Neural progenitor cell (in vitro differentiated cells): ENCODE results near the gene BICDL2. TPM values are rescaled to one million over a fixed set of nuclear protein-coding genes. Genes with fewer than 3 reads are reported as not detected.

Experiments used
- DNase-seq: peaks from one replicate; pipeline ENCODE4 v3.0.0-alpha.2; 2016; ENCODE audit warnings: low spot score
- H2AFZ ChIP-seq: fragments of 200-600 bp; sonication (generic); replicated peaks from 2 replicates; pipeline ENCODE4 v1.6.1; 2016; ENCODE audit warnings: antibody characterized with exemption
- H3F3A ChIP-seq: fragments of 200-600 bp; sonication (generic); 2 replicates; pipeline ENCODE4 v1.6.1; 2016; ENCODE audit warnings: antibody characterized with exemption, low read depth
- H3K27ac ChIP-seq: fragments of 200-600 bp; sonication (generic); 2 replicates; pipeline ENCODE4 v1.5.1; 2016; ENCODE audit warnings: mild to moderate bottlenecking
- H3K27me3 ChIP-seq: fragments of 200-600 bp; sonication (generic); 2 replicates; pipeline ENCODE4 v1.6.1; 2016; ENCODE audit warnings: mild to moderate bottlenecking, moderate library complexity
- H3K36me3 ChIP-seq: fragments of 200-600 bp; sonication (generic); 2 replicates; pipeline ENCODE4 v1.5.1; 2016
- H3K4me1 ChIP-seq: fragments of 200-600 bp; sonication (generic); 2 replicates; pipeline ENCODE4 v1.6.1; 2016; ENCODE audit warnings: mixed run types
- H3K4me2 ChIP-seq: fragments of 200-600 bp; sonication (generic); 2 replicates; pipeline ENCODE4 v1.6.1; 2016
- H3K4me3 ChIP-seq: fragments of 200-600 bp; sonication (generic); 2 replicates; pipeline ENCODE4 v1.5.1; 2016
- H3K79me2 ChIP-seq: fragments of 200-600 bp; sonication (generic); 2 replicates; pipeline ENCODE4 v1.6.1; 2016; ENCODE audit warnings: low read depth
- H3K9ac ChIP-seq: fragments of 200-600 bp; sonication (generic); 2 replicates; pipeline ENCODE4 v1.6.1; 2016
- H3K9me3 ChIP-seq: fragments of 200-600 bp; sonication (generic); 2 replicates; pipeline ENCODE4 v1.5.1; 2016; ENCODE audit warnings: low read depth
- H4K20me1 ChIP-seq: fragments of 200-600 bp; sonication (generic); 2 replicates; pipeline ENCODE4 v1.6.1; 2016; ENCODE audit warnings: low read depth
- H3K27ac Mint-ChIP-seq: 3 replicates; pipeline ENCODE4 v1.8.0; 2021; ENCODE audit warnings: mixed read lengths
- H3K27me3 Mint-ChIP-seq: 2 replicates; pipeline ENCODE4 v1.8.0; 2022; ENCODE audit warnings: low read depth, mild to moderate bottlenecking, inconsistent platforms, moderate library complexity, mixed read lengths; ENCODE audit not compliant: insufficient read depth
- H3K36me3 Mint-ChIP-seq: 3 replicates; pipeline ENCODE4 v1.8.0; 2021; ENCODE audit warnings: mixed read lengths
- H3K4me1 Mint-ChIP-seq: 3 replicates; pipeline ENCODE4 v1.8.0; 2021; ENCODE audit warnings: mixed read lengths
- H3K4me3 Mint-ChIP-seq: 3 replicates; pipeline ENCODE4 v1.8.0; 2021; ENCODE audit warnings: mild to moderate bottlenecking, moderate library complexity, mixed read lengths
- H3K9me3 Mint-ChIP-seq: 3 replicates; pipeline ENCODE4 v1.8.0; 2020; ENCODE audit warnings: mixed read lengths
- EZH2 ChIP-seq: fragments of 200-600 bp; sonication (generic); IDR thresholded peaks from 2 replicates; pipeline ENCODE4 v1.6.1; 2017; ENCODE audit warnings: antibody characterized with exemption, mild to moderate bottlenecking, moderate library complexity
- EZH2phosphoT487 ChIP-seq: fragments of 200-600 bp; sonication (generic); IDR thresholded peaks from 2 replicates; pipeline ENCODE4 v1.6.1; 2017; ENCODE audit warnings: antibody characterized with exemption
- total RNA-seq: library from RNA; depleted of rRNA; stranded (reverse); fragments of >200 nt; gene quantifications from 2 replicates; pipeline ENCODE4 v1.2.3, GENCODE V29; 2015; ENCODE audit warnings: low replicate concordance
- TF ChIP-seq, protein P1 (sequence below): fragments of 200-600 bp; sonication (generic); IDR thresholded peaks from 2 replicates; pipeline ENCODE4 v1.5.1; 2017; ENCODE audit warnings: antibody characterized with exemption, mild to moderate bottlenecking

Gene BICDL2
- total RNA-seq, 1 donor from 2014 or later = not detected

DNA sequence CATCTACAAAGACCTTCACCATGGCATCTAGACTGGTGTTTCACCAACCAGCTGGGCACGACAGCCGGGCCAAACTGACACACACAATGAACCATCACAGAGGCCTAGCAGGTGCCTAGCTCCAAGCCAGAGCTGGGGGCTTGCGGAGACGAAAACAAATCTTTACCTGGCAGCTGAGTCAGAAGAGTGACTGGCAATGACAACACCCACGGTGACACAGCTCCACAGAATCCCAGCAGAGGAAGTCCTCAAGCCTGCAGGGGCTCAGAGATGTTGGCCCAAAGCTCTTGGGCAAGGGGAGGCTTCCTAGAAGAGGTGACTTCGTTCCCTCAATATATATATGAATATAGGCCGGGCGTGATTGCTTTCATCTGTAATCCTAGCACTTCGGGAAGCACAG is 14.8 kb upstream of the BICDL2 start:
- Mint-ChIP-seq H3K4me1 (peaks cover 5% of the 10 kb centered on the region), H3K36me3 (peaks cover 5% of the 10 kb centered on the region), H3K9me3 (no peaks in the 10 kb centered on the region), H3K4me3 (no peak overlapping the region), H3K27ac (no peak overlapping the region), H3K27me3 (peaks cover 29% of the 10 kb centered on the region)
- Histone ChIP-seq H3K36me3 (no peaks in the 10 kb centered on the region), H3K27me3 (peaks cover 49% of the 10 kb centered on the region), H3K4me1 (no peaks in the 10 kb centered on the region), H3K4me2 (no peak overlapping the region), H2AFZ (no peak overlapping the region), H3K79me2 (no peaks in the 10 kb centered on the region), H3K27ac (no peak overlapping the region), H4K20me1 (peaks cover 14% of the 10 kb centered on the region), H3K9me3 (no peaks in the 10 kb centered on the region), H3K4me3 (no peak overlapping the region), H3K9ac (no peak overlapping the region), H3F3A (peaks cover 12% of the 10 kb centered on the region)
- TF ChIP-seq EZH2 (no peak), EZH2phosphoT487 (no peak)
- TF ChIP-seq, protein P1, sequence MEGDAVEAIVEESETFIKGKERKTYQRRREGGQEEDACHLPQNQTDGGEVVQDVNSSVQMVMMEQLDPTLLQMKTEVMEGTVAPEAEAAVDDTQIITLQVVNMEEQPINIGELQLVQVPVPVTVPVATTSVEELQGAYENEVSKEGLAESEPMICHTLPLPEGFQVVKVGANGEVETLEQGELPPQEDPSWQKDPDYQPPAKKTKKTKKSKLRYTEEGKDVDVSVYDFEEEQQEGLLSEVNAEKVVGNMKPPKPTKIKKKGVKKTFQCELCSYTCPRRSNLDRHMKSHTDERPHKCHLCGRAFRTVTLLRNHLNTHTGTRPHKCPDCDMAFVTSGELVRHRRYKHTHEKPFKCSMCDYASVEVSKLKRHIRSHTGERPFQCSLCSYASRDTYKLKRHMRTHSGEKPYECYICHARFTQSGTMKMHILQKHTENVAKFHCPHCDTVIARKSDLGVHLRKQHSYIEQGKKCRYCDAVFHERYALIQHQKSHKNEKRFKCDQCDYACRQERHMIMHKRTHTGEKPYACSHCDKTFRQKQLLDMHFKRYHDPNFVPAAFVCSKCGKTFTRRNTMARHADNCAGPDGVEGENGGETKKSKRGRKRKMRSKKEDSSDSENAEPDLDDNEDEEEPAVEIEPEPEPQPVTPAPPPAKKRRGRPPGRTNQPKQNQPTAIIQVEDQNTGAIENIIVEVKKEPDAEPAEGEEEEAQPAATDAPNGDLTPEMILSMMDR = no peak
- no peak for DNase-seq

DNA sequence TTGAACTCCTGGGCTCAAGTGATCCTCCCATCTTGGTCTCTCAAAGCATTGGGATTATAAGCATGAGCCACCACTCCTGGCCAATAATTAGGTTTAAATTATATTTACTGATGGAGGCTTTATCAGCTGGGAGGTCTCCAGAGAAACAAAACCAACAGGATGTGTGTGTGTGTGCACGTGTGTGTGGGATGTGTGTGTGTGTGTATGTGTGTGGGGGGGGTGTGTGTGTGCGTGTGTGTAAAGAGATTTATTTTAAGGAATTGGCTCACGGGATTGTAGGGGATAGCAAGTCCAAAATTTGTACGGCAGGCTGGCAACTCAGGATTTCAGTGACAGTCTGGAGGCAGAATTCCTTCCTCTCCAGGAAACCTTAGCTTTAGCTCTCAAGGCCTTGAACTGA is 14.3 kb upstream of the BICDL2 start:
- peaks cover 5% of the 10 kb centered on the region for H3K4me1 Mint-ChIP-seq
- Histone ChIP-seq H3K4me2 (no peak overlapping the region), H3K4me3 (no peak overlapping the region), H3K36me3 (no peaks in the 10 kb centered on the region), H3K79me2 (no peaks in the 10 kb centered on the region), H3K9me3 (no peaks in the 10 kb centered on the region), H3F3A (peaks cover 12% of the 10 kb centered on the region), H3K9ac (no peak overlapping the region), H4K20me1 (peaks cover 13% of the 10 kb centered on the region), H3K4me1 (no peaks in the 10 kb centered on the region), H2AFZ (no peak overlapping the region), H3K27me3 (peaks cover 53% of the 10 kb centered on the region), H3K27ac (no peak overlapping the region)
- no peak overlapping the region for H3K27ac Mint-ChIP-seq
- H3K27me3 Mint-ChIP-seq = peaks cover 29% of the 10 kb centered on the region
- peak overlapping the region; percentile 24 for H3K4me3 Mint-ChIP-seq
- DNase-seq = no peak
- TF ChIP-seq EZH2 = no peak
- TF ChIP-seq EZH2phosphoT487 = no peak
- TF ChIP-seq, protein P1 = no peak
- H3K9me3 Mint-ChIP-seq = no peaks in the 10 kb centered on the region
- H3K36me3 Mint-ChIP-seq = peaks cover 5% of the 10 kb centered on the region

DNA sequence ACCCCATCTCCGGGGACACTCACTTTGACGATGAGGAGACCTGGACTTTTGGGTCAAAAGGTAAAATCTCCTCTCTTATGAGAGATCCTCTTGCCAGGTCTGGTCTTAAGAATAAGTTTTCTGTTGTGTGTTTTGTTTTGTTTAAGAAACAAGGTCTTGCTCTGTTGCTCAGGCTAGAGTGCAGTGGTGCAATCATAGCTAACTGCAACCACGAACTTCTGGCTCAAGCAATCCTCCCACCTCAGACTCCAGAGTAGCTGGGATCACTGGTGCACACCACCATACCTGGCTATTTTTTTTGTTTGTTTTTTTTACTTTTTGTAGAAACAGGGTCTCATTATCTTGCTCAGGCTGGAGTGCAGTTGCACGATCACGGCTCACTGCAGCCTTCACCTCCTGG is 13.7 kb upstream of the BICDL2 start:
- H3K27me3 Mint-ChIP-seq = peaks cover 29% of the 10 kb centered on the region
- Histone ChIP-seq H3F3A (peaks cover 15% of the 10 kb centered on the region), H3K4me2 (no peak overlapping the region), H3K79me2 (no peaks in the 10 kb centered on the region), H3K36me3 (no peaks in the 10 kb centered on the region), H3K27me3 (peaks cover 58% of the 10 kb centered on the region), H3K4me3 (no peak overlapping the region), H3K27ac (no peak overlapping the region), H4K20me1 (peaks cover 13% of the 10 kb centered on the region), H3K4me1 (no peaks in the 10 kb centered on the region), H2AFZ (no peak overlapping the region), H3K9ac (no peak overlapping the region), H3K9me3 (no peaks in the 10 kb centered on the region)
- peaks cover 5% of the 10 kb centered on the region for H3K4me1 Mint-ChIP-seq
- peaks cover 5% of the 10 kb centered on the region for H3K36me3 Mint-ChIP-seq
- no peak for DNase-seq
- H3K9me3 Mint-ChIP-seq = no peaks in the 10 kb centered on the region
- H3K27ac Mint-ChIP-seq = no peak overlapping the region
- no peak overlapping the region for H3K4me3 Mint-ChIP-seq
- TF ChIP-seq EZH2 = no peak
- TF ChIP-seq, protein P1 = no peak
- TF ChIP-seq EZH2phosphoT487 = no peak
